ENCODE results near the gene GZMM. TPM values are rescaled to one million over a fixed set of nuclear protein-coding genes. Genes with fewer than 3 reads are reported as not detected.
"Not testable (repeated sequence)": the region's sequence is repeated elsewhere in the genome, so short reads cannot be mapped to it uniquely, and the experiment has no call there.

The GZMM gene
- total and polyA plus RNA-seq, 8 donors: 0.28 to 0.38 (median 0.34) TPM; not detected in 2

GRCh38 chr19:583198-583967 is 39.5 kb downstream of the GZMM start:
- TF ChIP-seq, protein P1, sequence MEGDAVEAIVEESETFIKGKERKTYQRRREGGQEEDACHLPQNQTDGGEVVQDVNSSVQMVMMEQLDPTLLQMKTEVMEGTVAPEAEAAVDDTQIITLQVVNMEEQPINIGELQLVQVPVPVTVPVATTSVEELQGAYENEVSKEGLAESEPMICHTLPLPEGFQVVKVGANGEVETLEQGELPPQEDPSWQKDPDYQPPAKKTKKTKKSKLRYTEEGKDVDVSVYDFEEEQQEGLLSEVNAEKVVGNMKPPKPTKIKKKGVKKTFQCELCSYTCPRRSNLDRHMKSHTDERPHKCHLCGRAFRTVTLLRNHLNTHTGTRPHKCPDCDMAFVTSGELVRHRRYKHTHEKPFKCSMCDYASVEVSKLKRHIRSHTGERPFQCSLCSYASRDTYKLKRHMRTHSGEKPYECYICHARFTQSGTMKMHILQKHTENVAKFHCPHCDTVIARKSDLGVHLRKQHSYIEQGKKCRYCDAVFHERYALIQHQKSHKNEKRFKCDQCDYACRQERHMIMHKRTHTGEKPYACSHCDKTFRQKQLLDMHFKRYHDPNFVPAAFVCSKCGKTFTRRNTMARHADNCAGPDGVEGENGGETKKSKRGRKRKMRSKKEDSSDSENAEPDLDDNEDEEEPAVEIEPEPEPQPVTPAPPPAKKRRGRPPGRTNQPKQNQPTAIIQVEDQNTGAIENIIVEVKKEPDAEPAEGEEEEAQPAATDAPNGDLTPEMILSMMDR (IDR thresholded peaks at IDR 0.05): no peak
- intact Hi-C loops (cut with DNase I): no loop called here
- FAIRE-seq (no peak), ATAC-seq (no peak), DNase-seq (no peak)
- Histone ChIP-seq H3K9me3 (no peaks in the 10 kb centered on the region), H3K27me3 (no peaks in the 10 kb centered on the region), H3K4me1 (peaks cover 0 to 6% (median 3%) of the 10 kb centered on the region in 3 donors), H3K4me3 (no peak overlapping the region), H3K27ac (no peak overlapping the region), H3K36me3 (peaks cover 0 to 20% (median 16%) of the 10 kb centered on the region in 3 donors)
- 86 to 93% methylated on average over 27 of the region's 27 CpGs for WGBS, 2 donors

GRCh38 chr19:583968-584239 is 40.1 kb downstream of the GZMM start:
- peaks cover 0 to 20% (median 16%) of the 10 kb centered on the region in 3 donors for H3K36me3 ChIP-seq
- FAIRE-seq (no peak), ATAC-seq (peak in 1 of 4 donors; percentile 3), DNase-seq (no peak)
- WGBS, 2 donors: 64 to 79% methylated on average over 5 of the region's 5 CpGs
- TF ChIP-seq, protein P1 (IDR thresholded peaks at IDR 0.05): no peak
- peaks cover 0 to 7% (median 3%) of the 10 kb centered on the region in 3 donors for H3K4me1 ChIP-seq
- H3K27me3 ChIP-seq: no peaks in the 10 kb centered on the region
- H3K9me3 ChIP-seq: no peaks in the 10 kb centered on the region
- no peak overlapping the region for H3K4me3 ChIP-seq
- intact Hi-C loops (cut with DNase I): no loop called here
- H3K27ac ChIP-seq: no peak overlapping the region

DNA sequence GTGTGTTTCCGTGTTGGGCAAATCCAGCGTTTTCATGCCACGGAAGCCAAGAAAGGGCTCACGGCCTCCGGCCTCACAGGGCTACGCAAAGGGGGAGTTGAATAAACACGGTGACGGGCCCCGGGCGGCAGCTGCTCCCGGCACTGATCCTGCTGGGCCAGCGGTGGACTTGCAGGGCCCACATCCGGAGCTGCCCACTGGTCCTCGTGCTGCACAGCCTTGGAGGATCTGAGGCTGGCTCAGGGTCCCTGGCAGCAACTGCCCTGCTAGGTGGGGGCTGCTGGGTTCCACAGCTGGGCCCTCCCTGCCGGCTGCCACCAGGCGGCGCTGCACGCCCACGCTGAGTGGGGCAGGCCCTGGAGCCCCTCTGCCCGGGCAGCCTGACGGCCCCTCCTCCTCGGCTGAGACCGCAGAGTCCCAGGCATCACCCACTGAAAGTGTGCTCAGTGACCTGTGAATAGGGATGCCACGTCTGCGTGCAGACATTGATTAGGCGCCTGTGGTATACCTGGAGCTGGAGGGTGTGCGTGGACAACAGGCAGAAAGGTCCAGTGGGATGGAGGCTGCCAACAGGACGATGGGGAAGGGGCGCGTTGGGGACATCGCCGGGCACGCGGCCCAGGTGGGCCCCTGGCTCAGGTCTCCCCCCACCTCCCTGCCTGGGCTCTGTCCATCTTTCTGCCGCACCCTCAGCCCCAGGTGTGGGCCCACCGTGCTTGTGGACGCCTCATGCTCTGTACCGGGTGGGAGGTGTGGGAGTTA is 40.6 kb downstream of the GZMM start:
- Histone ChIP-seq H3K4me3 (no peak overlapping the region), H3K4me1 (peaks cover 0 to 9% (median 3%) of the 10 kb centered on the region in 3 donors), H3K27ac (no peak overlapping the region), H3K36me3 (peaks cover 0 to 20% (median 16%) of the 10 kb centered on the region in 3 donors), H3K9me3 (no peaks in the 10 kb centered on the region), H3K27me3 (no peaks in the 10 kb centered on the region)
- intact Hi-C loops (cut with DNase I): no loop called here
- ATAC-seq: peak; percentile 38 to 63 (median 62)
- TF ChIP-seq, protein P1 (IDR thresholded peaks at IDR 0.05): peak; percentile 35 to 64 (median 54)
- FAIRE-seq: no peak
- 17 to 20% methylated on average over 37 to 38 of the region's 38 CpGs for WGBS, 2 donors
- peak in 2 of 6 donors; percentile 80 to 82 for DNase-seq

GRCh38 chr19:585146-585545 is 41.3 kb downstream of the GZMM start:
- H3K27me3 ChIP-seq; H3K4me3 ChIP-seq; ATAC-seq; DNase-seq; intact Hi-C loops (cut with DNase I); H3K4me1 ChIP-seq; FAIRE-seq; H3K9me3 ChIP-seq; H3K27ac ChIP-seq: not testable (repeated sequence)
- 71 to 74% methylated on average over 19 to 34 of the region's 34 CpGs for WGBS, 2 donors
- H3K36me3 ChIP-seq: peaks cover 0 to 20% (median 16%) of the 10 kb centered on the region in 3 donors

GRCh38 chr19:585551-586110 is 41.8 kb downstream of the GZMM start:
- ATAC-seq: no peak
- 60 to 64% methylated on average over 10 of the region's 10 CpGs for WGBS, 2 donors
- Histone ChIP-seq H3K4me3 (no peak overlapping the region), H3K27ac (no peak overlapping the region), H3K4me1 (peaks cover 0 to 9% (median 3%) of the 10 kb centered on the region in 3 donors), H3K36me3 (peaks cover 0 to 20% (median 16%) of the 10 kb centered on the region in 3 donors), H3K27me3 (peaks cover 0 to 2% (median 0%) of the 10 kb centered on the region in 4 donors), H3K9me3 (no peaks in the 10 kb centered on the region)
- intact Hi-C loops (cut with DNase I): no loop called here
- no peak for FAIRE-seq
- DNase-seq: peak in 1 of 6 donors; percentile 56
- TF ChIP-seq, protein P1 (IDR thresholded peaks at IDR 0.05): no peak
